HFFc6 (cell line): ENCODE measurements around the gene CREB3L2. TPM values are rescaled to one million over a fixed set of nuclear protein-coding genes. Genes with fewer than 3 reads are reported as not detected.

Source experiments
- DNase-seq: peaks from one replicate; pipeline ENCODE4 v3.0.0-alpha.2; 2018
- H3K27ac Mint-ChIP-seq: 2 replicates; pipeline ENCODE4 v1.8.0; 2020; ENCODE audit warnings: mild to moderate bottlenecking, mixed read lengths
- H3K27me3 Mint-ChIP-seq: 2 replicates; pipeline ENCODE4 v1.8.0; 2021; ENCODE audit warnings: mild to moderate bottlenecking, moderate library complexity, mixed read lengths; ENCODE audit not compliant: insufficient read depth
- H3K36me3 Mint-ChIP-seq: 2 replicates; pipeline ENCODE4 v1.8.0; 2021; ENCODE audit warnings: low read depth, mixed read lengths
- H3K4me1 Mint-ChIP-seq: 2 replicates; pipeline ENCODE4 v1.8.0; 2020; ENCODE audit warnings: low read depth, mixed read lengths
- H3K4me3 Mint-ChIP-seq: 2 replicates; pipeline ENCODE4 v1.8.0; 2020; ENCODE audit warnings: mild to moderate bottlenecking, moderate library complexity, mixed read lengths
- H3K9me3 Mint-ChIP-seq: 2 replicates; pipeline ENCODE4 v1.8.0; 2020; ENCODE audit warnings: mild to moderate bottlenecking, mixed read lengths
- CTCF ChIP-seq: fragments of 200-600 bp; sonication (generic); IDR thresholded peaks from 2 replicates; pipeline ENCODE4 v1.5.0; 2021; ENCODE audit warnings: antibody characterized with exemption, mild to moderate bottlenecking
- total RNA-seq, 6 experiments: library from RNA; stranded (reverse); fragmentation: NEBNext Ultra II Directional; extraction: Animal tissue kit (Norgen Biotek cat#: 25700); gene quantifications; 2 replicates in 1 of 6; 3 replicates in 5 of 6; pipeline ENCODE4 v1.2.3, GENCODE V29; 2021

Gene CREB3L2
- total RNA-seq, 6 experiments from 2014 or later, result 112 to 139 (median 123) TPM

GRCh38 chr7:137950967-137951366 is 50.9 kb downstream of the CREB3L2 start:
- no peak for TF ChIP-seq CTCF
- H3K4me3 Mint-ChIP-seq, result no peak overlapping the region

GRCh38 chr7:137950263-137950621 is 51.6 kb downstream of the CREB3L2 start:
- H3K4me3 Mint-ChIP-seq, result no peak overlapping the region
- TF ChIP-seq CTCF, result no peak
- no peaks in the 10 kb centered on the region for H3K9me3 Mint-ChIP-seq
- H3K36me3 Mint-ChIP-seq, result peaks cover 42% of the 10 kb centered on the region
- DNase-seq, result no peak
- peaks cover 62% of the 10 kb centered on the region for H3K4me1 Mint-ChIP-seq
- H3K27ac Mint-ChIP-seq, result no peak overlapping the region
- H3K27me3 Mint-ChIP-seq, result no peaks in the 10 kb centered on the region

More at GRCh38 chr7:137950967-137951366, 50.9 kb downstream of the CREB3L2 start:
- peaks cover 65% of the 10 kb centered on the region for H3K4me1 Mint-ChIP-seq
- H3K36me3 Mint-ChIP-seq, result peaks cover 40% of the 10 kb centered on the region
- no peaks in the 10 kb centered on the region for H3K27me3 Mint-ChIP-seq
- no peaks in the 10 kb centered on the region for H3K9me3 Mint-ChIP-seq
- H3K27ac Mint-ChIP-seq, result no peak overlapping the region
- DNase-seq, result no peak

- H3K27me3 Mint-ChIP-seq, result no peaks in the 10 kb centered on the region
- peaks cover 36% of the 10 kb centered on the region for H3K36me3 Mint-ChIP-seq
- peaks cover 56% of the 10 kb centered on the region for H3K4me1 Mint-ChIP-seq
- no peak for TF ChIP-seq CTCF
- no peak for DNase-seq
- H3K4me3 Mint-ChIP-seq, result no peak overlapping the region
- no peaks in the 10 kb centered on the region for H3K9me3 Mint-ChIP-seq
- no peak overlapping the region for H3K27ac Mint-ChIP-seq
These were observed 52.2 kb downstream of the CREB3L2 start for GRCh38 chr7:137949416-137950262.

GRCh38 chr7:137948845-137949330 is 53.0 kb downstream of the CREB3L2 start:
- H3K36me3 Mint-ChIP-seq, result peaks cover 38% of the 10 kb centered on the region
- no peak for DNase-seq
- peaks cover 54% of the 10 kb centered on the region for H3K4me1 Mint-ChIP-seq
- no peak overlapping the region for H3K27ac Mint-ChIP-seq
- H3K9me3 Mint-ChIP-seq, result no peaks in the 10 kb centered on the region
- no peak for TF ChIP-seq CTCF
- H3K4me3 Mint-ChIP-seq, result no peak overlapping the region
- H3K27me3 Mint-ChIP-seq, result no peaks in the 10 kb centered on the region

GRCh38 chr7:137948083-137948844 is 53.6 kb downstream of the CREB3L2 start:
- peaks cover 54% of the 10 kb centered on the region for H3K4me1 Mint-ChIP-seq

More at GRCh38 chr7:137948083-137948844, 53.6 kb downstream of the CREB3L2 start:
- Mint-ChIP-seq H3K27ac (no peak overlapping the region), H3K9me3 (no peaks in the 10 kb centered on the region), H3K36me3 (peaks cover 42% of the 10 kb centered on the region), H3K27me3 (no peaks in the 10 kb centered on the region), H3K4me3 (no peak overlapping the region)
- DNase-seq, result no peak
- no peak for TF ChIP-seq CTCF
